HCEC 1CT (cell line): Measurements from ENCODE around the gene NCOA6.
"Not testable (repeated sequence)": the region's sequence is repeated elsewhere in the genome, so short reads cannot be mapped to it uniquely, and the experiment has no call there.

Experiments
- DNase-seq: peaks from one replicate; pipeline ENCODE4 v3.0.0-alpha.2; 2017

NCOA6 gene

DNA sequence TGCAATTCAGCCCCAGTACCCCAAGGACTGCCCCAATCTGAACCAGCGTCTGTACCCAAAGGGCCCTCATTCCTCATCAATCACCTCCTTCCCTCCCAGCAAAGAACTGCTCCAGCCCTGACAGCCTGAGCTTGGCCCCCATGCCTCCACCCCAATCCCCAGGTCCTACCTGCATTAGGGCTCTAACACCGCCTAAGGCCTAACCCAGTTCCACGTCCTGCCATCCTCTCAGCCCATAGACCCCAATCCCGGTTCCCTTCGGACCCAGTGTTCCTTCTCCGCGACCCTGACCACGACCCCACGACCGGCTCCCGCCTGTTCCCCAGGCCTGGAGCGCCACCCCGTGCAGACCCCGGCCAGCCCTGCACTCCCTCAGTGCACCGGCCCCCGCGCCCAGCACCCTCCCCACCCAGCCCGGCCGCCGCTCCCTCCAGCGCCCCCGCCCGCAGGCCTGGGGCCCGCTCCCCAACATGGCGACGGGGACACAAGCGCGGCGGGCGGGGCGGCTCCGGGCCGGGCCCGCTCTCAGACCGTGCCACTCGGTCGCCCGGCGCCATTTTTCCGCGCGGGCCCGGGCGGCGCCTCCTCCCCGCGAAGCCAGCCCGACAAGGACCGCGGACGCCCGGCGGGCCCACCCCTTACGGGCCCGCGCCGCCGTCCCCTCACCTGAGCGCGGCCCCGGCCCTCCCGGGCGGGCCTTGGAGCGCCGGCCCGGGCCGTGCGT lies 483 bp downstream of the NCOA6 start:
- peak; percentile 36 for DNase-seq

DNA sequence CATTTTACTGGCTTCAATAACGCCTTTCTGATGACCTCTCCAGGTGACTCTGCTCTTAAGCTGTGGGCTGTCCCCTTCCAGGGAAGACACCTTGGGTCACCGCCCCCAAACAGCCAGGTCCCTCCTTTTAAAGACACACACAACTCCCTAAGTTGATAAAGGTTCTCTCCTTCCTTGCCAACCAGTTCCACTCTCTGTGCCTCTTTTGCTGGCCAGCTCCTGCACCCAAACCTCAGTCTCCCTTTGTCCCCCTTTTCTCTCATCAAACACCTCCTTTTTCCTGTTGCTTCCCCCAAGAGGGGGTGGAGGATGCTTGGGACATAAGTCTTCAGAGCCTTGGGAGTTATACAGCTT lies 1.0 kb downstream of the NCOA6 start:
- peak; percentile 50 for DNase-seq

DNA sequence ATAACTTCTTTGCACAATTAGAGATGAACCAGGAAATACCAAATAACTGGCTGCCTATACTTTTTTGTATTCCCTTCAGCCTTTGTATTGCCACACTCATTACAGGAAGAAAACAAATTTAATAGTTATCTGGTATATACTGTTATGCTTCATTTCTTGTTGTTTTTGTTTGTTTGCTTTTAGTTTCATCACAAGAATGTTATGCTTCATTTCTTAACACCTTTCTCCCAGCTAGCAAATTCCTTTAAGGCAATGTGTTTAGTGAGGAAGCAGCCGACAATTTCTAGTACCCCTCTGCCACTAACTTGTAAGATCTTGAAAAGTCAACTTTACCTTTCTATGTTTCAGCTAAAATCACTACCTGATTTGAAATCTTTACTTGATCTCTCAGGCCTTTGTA lies 1.4 kb downstream of the NCOA6 start:
- DNase-seq, result no peak

DNA sequence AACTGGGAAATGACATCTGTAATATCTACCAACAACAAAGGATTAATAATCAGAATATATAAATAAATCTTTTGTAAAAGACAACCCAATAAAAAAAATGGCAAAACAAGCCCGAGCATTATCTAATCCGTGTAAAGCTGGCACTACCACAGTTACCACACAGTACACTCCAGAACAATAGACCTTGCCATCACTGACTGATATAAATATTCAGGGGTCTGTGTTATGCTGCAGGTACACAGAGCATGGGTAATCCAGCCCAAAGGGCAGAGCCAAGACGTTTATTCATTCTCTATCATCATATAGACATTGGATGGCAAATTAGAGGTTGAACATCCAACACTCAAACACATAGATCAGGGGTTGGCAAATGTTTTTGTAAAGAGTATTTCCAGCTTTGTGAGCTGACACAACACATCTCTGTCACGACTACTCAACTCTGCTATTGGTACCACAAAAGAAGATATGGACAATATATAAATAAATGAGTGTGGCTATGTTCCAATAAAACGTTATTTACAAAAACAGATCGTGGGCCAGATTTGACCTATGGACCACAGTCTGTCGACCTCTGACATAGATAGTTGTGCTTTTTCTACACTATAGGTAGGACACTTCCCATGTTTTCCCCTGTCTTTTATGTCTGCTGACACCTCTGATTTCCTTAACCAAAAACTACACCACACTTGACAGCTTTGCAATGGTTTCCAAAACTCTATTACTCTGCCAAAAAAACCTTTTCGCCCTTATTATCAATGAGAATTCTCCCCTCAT lies 4.5 kb downstream of the NCOA6 start:
- DNase-seq, result no peak

DNA sequence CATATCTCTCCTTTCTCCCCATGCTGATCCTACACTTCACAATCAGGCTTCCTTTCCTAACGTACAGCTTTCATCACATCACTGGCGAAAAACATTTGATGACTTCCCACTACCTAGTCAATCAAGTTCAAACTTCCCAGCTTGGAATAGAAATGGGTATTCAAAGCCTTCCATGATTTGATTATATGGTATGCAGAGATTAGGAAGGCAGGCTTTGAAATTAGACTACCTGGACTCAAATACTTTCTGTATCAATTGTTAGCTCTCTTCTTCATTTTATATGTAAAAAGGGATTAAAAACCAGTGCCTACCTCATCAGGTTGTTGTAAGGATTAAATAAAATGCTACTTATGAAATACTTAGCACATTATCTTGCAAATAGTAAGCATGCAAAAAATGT lies 7.7 kb downstream of the NCOA6 start:
- no peak for DNase-seq

DNA sequence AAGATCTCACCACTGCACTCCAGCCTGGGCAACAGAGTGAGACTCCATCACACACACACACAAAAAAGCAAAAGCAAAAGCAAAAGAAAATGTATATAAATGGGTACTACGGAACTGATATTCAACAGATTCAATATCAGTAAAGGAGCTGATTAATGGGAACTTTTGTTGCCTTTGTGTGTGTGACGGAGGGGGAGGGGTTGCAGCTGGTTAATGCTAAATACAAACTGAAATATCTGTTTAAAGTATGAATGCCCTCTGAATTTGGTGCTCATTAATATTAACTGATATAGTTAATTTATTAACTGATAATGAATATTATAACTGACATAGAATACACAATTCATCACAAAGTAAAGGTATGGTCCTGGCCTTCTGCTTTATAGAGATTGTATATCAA lies 8.4 kb downstream of the NCOA6 start:
- no peak for DNase-seq

DNA sequence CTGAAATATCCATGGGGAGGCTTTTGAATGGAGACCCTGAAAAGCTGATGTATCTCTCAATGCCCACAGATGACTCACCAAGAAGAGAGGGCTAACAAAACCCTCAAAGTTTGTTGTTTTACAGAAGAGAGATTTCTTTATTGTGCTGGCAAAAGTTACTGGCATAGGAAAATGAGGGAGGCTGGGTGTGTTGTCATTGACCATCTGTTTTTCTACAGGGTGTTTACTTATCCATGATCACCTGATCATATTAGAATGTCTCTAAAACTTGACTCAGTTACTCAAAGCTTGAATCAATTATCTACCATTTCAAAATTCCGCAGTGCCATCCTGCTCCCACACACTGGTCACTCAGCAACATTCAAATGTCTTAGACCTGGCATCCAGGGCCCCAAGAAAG lies 9.8 kb downstream of the NCOA6 start:
- DNase-seq, result peak; percentile 5

DNA sequence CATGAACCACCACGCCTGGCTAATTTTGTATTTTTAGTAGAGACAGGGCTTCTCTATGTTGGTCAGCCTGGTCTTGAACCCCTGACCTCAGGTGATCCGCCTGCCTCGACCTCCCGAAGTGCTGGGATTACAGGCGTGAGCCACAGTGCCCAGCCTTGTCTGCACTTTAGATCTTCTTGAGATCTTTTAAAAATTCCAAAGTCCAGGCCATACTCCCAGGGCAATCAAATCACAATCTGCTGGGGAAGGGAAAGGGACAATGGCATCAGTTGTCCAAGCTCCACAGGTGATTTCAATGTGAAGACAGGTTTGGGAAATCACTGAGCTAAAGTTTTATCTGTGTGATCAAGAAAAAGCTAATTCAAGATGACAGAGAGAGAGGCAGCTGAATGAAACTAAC lies 16.9 kb downstream of the NCOA6 start:
- DNase-seq, result no peak

DNA sequence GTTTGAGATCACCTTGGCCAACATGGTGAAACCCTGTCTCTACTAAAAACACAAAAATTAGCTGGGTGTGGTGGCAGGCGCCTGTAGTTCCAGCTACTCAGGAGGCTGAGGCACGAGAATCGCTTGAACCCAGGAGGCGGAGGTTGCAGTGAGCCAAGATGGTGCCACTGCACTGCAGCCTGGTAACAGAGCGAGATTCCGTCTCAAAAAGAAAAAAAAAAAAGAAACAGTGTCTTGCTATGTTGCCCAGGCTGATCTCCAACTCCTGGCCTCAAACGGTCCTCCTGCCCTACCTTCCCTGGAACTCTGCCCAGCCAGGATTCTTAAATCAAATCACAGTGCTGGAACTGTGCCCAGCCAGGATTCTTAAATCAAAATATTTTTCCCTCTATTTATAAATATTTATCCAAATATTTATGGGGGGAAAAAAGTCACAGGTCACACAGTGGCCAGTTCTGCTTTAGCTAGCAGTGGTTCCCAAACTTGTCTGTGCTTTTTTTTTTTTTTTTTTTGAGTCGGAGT lies 17.4 kb downstream of the NCOA6 start:
- DNase-seq, result not testable (repeated sequence)

DNA sequence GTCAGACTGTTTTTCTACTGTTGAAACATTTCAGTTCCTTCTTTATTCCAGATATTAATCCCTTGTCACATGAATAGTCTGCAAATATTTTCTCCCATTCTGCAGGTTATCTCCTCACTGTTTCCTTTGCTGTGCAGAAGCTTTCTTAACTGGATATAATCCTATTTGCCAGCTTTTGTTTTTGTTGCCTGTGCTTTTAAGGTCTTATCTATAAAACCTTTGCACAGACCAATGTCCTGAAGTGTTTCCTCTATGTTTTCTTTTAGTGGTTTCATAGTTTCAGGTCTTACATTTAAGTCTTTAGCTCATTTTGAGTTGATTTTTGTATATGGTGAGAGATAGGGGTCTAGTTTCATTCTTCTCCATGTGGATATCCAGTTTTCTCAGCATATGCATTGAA lies 19.2 kb downstream of the NCOA6 start:
- DNase-seq, result no peak

DNA sequence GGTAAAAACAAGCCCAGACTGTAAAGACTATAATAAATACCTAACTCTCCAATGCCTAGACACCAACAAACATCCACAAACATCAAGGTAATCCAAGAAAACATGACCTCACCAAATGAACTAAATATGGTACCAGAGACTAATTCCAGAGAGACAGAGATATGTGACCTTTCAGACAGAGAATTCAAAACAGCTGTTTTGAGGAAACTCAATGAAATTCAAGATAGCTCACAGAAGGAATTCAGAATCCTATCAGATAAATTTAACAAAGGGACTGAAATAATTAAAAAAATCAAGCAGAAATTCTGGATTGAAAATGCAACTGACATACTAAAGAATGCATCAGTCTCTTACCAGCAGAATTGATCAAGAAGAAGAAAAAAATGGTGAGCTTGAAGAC lies 26.6 kb downstream of the NCOA6 start:
- no peak for DNase-seq

DNA sequence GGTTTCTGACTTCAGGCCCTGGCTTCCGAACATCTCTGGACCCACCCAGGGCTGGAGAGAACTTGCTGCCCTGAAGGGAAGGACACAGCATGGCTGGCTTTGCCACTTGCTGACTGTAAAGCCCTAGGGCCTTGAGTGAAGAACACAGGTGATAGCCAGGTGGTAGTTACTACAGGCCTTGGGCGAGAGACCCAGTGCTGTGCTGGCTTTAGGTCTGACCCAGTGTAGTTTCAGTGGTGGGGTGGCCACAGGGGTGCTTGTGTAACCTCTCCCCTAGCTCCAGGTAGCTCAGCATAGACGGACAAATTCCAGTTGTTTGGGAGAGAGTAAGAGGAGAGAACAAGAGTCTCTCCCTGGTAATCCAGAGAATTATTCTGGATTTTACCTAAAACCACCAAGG lies 27.1 kb downstream of the NCOA6 start:
- no peak for DNase-seq

DNA sequence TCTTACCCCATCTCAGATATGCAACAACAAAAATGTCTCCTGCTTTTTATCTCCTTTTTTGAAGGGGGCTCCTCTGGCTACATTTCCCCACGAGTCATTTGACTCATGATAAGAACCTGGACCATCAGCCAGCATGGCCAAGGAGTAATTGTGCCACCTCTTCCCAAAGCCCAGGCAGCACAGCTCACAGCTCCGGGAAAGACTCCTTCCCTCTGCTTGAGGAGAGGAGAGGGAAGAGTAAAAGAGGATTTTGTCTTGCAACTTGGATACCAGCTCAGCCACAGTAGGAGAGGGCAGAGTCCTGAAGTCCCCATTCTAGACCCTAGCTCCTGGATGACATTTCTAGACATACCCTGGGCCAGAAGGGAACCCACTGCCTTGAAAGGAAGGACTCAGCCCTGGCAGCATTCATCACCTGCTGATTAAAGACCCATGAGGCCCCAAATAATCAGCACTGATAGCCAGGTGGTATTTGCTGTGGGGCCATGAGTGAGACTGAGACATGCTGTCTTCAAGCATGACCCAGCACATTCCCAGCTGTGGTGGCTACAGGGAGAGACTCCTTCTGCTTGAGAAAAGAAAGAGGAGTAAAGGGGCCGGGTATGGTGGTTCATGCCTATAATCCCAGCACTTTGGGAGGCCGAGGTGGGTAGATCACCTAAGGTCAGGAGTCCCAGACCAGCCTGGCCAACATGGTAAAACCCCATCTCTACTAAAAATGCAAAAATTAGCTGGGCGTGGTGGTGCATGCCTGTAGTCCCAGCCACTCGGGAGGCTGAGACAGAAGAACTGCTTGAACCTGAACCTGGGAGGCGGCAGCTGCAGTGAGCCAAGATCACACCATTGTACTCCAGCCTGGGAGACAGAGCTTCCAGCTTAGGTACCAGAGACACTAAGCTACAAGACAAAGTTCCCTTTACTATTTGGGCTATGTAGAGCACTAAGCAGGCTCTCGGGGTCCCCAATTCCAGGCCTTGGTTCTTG lies 28.1 kb downstream of the NCOA6 start:
- DNase-seq, result no peak

DNA sequence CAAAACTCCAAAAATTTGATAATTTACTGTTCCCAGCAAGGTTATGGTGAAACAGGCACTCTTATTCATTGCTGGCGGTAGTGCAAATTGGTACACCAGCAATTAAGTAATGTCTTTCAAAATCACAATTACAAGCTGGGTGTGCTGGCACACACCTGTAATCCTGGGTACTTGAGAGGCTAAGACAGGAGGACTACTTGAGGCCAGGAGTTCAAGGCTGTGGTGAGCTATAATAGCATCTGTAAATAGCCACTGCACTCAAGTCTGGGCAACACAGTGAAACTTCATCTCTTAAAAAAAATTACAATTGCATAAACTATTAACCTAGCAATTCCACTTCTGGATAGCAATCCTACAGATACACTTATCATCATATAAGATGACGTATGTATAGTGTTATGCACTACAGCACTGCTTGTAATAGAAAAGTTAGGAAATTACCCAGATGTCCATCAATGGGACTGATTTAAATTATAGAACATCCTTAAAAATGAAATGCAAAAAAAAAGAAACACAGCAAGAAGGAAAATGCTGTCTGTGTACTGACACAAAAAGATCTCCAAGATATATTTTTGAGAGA lies 31.4 kb downstream of the NCOA6 start:
- DNase-seq, result no peak

DNA sequence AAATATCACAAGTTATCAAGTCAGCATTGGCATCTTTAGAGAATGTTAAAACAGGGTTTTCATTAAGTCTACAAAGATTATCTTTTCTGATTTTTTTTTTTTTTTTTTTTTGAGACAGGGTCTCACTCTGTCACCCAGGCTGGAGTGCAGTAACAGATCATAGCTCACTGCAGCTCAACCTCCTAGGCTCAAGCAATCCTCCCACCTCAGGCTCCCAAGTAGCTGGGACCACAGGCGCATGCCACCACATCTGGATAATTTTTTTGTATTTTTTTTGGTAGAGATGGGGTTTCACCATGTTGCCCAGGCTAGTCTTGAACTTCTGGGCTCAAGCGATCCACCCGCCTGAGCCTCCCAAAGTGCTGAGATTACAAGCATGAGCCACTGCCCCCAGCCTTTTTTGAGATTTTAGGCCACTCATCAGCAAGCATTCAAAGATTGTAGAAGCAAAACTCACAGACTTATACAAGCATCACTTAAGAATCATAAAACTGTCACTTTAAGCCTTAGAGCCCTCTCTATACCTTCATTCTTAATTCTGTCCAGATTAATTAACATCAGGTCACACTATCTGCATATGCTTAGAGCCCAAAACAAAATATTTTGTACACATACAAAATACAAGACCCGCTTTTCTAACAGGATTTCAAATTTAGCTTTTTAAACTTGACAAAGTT lies 32.6 kb downstream of the NCOA6 start:
- DNase-seq, result no peak

DNA sequence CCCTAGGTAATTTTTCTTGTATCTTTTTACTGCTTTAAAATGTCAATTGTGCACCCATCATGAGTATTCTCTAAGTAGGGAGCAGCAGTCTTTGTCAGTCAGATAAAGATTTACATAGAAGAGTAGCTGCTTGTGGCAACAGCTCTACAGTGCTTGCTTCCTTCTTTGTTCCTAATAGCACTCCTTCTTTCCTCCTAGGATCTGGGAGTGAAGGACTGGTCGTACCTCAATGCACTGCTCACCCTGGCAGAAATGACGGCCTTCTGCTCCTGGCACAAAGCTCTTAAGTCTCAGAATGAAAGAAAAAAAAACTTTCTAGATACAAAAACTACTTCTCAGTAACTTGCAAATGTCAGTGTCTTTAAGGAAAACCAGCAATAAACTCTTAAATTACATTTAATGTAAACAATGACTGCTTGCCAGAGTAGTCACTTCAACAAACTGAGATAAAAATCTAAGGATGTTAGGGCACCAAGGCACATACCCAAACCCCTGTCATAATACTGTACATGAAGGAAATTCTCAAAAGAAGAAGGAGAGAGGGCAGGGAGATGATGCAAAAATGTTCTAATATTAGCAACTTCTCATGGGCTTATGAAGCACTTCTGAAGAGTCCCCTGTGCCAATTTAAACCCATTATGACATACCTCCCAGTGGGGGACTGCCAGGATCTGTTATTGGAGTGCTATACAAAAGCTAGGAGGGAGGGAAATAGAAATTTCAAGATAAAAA lies 34.0 kb downstream of the NCOA6 start:
- DNase-seq, result peak; percentile 14

DNA sequence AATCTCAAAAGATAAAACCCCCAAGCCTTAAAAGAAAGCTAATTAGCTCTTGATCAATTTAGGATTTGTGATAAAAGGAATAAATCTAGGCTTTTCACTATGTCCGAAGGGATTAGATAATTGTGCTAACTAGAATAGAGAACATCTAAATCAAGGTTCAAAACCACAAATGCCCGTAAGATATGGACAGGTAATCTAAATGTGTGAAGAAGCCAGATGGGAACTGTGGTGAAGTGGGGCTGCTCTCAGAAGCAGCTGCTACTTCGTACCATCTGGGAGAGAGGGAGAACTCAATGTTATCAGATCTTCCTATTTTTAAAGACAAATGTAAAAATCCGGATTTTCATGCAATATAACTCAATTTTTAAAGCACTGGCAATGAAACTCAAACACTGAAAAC lies 44.2 kb downstream of the NCOA6 start:
- DNase-seq, result no peak

DNA sequence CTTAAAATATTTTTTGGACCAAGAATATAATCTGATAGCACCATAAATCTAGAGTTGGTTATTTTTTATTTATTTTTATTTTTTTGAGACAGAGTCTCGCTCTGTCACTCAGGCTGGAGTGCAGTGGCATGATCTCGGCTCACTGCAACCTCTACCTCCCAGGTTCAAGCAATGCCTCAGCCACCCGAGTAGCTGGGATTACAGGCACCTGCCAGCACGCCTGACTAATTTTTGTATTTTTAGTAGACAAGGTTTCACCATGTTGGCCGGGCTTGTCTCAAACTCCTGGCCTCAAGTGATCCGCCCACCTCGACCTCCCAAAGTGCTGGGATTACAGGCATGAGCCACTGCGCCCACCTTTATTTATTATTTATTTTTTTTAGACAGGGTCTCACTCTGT lies 45.2 kb downstream of the NCOA6 start:
- not testable (repeated sequence) for DNase-seq

DNA sequence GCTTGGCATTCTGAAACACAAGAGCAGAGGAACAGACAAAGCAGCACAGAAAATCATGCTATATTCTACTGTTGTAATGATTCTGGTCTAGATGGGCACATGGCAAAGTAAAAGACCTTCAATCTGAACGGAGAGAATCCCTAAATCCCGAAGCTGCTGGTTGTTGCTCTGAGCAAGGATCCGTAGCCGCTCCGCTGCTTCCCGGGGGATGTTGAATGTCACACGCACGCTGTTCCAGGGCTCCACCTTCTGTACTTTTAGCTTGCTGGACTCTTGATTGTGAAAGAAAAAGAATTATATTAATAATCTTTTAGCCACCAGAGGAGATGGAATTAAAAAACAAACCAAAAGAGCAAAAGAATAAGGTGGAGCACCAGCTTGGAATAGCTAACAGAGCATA lies 49.3 kb downstream of the NCOA6 start:
- DNase-seq, result no peak

DNA sequence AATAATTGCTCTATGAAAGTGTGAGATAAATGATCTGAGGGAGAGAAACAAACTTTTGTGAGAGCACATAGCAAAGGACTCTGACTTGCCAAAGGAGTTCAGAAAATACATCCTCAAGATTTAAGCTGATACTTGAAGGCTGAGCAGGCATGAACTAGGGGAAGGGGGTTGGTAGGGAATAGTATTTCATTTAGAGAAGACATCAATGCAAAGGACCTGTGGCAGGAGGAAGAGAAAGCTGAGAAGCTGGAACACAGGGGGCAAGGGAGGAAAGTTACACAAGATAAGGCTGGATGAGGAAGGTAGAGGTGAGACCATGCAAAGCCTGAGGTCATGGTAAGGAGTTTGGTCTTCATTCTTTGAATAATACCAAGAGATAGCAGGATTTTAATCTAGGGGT lies 50.6 kb downstream of the NCOA6 start:
- no peak for DNase-seq

DNA sequence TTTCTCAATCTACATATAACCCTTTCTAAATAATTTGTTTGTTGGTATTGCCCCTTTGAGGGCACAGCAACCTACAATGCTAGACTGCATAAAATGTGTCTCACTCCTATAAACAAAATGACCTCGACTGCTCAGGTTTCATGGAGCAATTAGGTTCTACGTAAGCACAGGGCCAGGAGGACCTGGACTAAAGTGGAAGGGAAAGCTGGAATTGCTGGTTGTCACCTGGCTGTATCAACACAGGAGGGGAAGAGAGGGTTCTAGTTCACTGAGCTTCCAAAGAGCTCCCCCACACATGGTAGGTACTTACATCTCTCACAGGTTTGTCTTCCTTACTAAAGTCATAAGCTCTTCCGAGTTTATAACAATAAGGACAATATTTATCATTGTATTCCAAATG lies 51.0 kb downstream of the NCOA6 start:
- DNase-seq, result no peak

DNA sequence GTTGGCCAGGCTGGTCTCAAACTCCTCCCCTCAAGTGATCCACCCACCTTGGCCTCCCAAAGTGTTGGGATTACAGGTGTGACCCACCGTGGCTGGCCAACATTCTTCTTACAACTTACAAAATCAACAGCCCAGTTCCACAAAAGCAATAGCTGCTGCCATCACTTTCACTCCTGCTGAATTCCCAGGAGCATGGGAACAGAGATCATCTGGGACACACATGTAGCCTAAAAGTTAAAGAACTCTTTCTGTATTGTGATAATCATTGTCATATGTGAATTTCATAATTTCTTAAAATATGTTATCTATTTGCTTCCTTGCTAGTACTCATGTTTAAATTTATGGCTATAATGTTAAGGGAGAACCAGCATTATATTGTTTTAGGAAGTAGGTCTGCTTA lies 51.7 kb downstream of the NCOA6 start:
- DNase-seq, result peak; percentile 3
